Hepatocyte (in vitro differentiated cells): ENCODE results near the gene MFSD6L. TPM values are rescaled to one million over a fixed set of nuclear protein-coding genes. Genes with fewer than 3 reads are reported as not detected.

Experiments
- DNase-seq: peaks from one replicate; pipeline ENCODE4 v3.0.0-alpha.2; 2016; ENCODE audit warnings: low spot score
- H2AFZ ChIP-seq: fragments of 200-600 bp; sonication (generic); 2 replicates; pipeline ENCODE4 v1.6.0; 2016; ENCODE audit warnings: antibody characterized with exemption, mild to moderate bottlenecking
- H3K27ac ChIP-seq: fragments of 200-600 bp; sonication (generic); 2 replicates; pipeline ENCODE4 v1.5.1; 2016; ENCODE audit warnings: mild to moderate bottlenecking
- H3K27me3 ChIP-seq: fragments of 200-600 bp; sonication (generic); 2 replicates; pipeline ENCODE4 v1.6.1; 2016
- H3K36me3 ChIP-seq: fragments of 200-600 bp; sonication (generic); replicated peaks from 2 replicates; pipeline ENCODE4 v1.5.1; 2016; ENCODE audit warnings: low read depth; ENCODE audit not compliant: insufficient read depth
- H3K4me1 ChIP-seq: fragments of 200-600 bp; sonication (generic); 2 replicates; pipeline ENCODE4 v1.5.1; 2016; ENCODE audit warnings: mild to moderate bottlenecking, moderate library complexity; ENCODE audit not compliant: insufficient read depth
- H3K4me2 ChIP-seq: fragments of 200-600 bp; sonication (generic); 2 replicates; pipeline ENCODE4 v1.6.0; 2016
- H3K4me3 ChIP-seq: fragments of 200-600 bp; sonication (generic); 2 replicates; pipeline ENCODE4 v1.5.1; 2016; ENCODE audit warnings: mild to moderate bottlenecking
- H3K79me2 ChIP-seq: fragments of 200-600 bp; sonication (generic); 2 replicates; pipeline ENCODE4 v1.6.0; 2017; ENCODE audit warnings: mild to moderate bottlenecking
- H3K9me2 ChIP-seq: fragments of 200-600 bp; sonication (generic); replicated peaks from 2 replicates; pipeline ENCODE4 v1.6.0; 2017; ENCODE audit warnings: mild to moderate bottlenecking; ENCODE audit not compliant: insufficient read depth
- H3K9me3 ChIP-seq: fragments of 200-600 bp; sonication (generic); 2 replicates; pipeline ENCODE4 v1.5.1; 2016; ENCODE audit warnings: low read depth, mild to moderate bottlenecking
- H4K20me1 ChIP-seq: fragments of 200-600 bp; sonication (generic); 2 replicates; pipeline ENCODE4 v1.6.0; 2016; ENCODE audit warnings: mild to moderate bottlenecking; ENCODE audit not compliant: insufficient read depth, poor library complexity, severe bottlenecking
- EZH2 ChIP-seq: fragments of 200-600 bp; sonication (generic); IDR thresholded peaks from 2 replicates; pipeline ENCODE4 v1.6.1; 2016; ENCODE audit warnings: antibody characterized with exemption, mild to moderate bottlenecking, borderline replicate concordance
- EZH2phosphoT487 ChIP-seq: fragments of 200-600 bp; sonication (generic); IDR thresholded peaks from one replicate; pipeline ENCODE4 v1.6.1; 2018; ENCODE audit warnings: antibody characterized with exemption, mild to moderate bottlenecking, low read depth, moderate library complexity; ENCODE audit not compliant: unreplicated experiment, severe bottlenecking
- WGBS: methylation state at CpG from one replicate; pipeline ENCODE4 v1.1.6; 2016; ENCODE audit warnings: low lambda C conversion rate; ENCODE audit errors: missing lambda C conversion rate; 5-methylcytosine and 5-hydroxymethylcytosine counted together
- polyA plus RNA-seq: library from polyadenylated mRNA; unstranded; fragments of >200 nt; fragmentation: Nextera tagmentation; extraction: Ambion mirVana; gene quantifications from 2 replicates; pipeline ENCODE4 v1.2.1, GENCODE V29; 2016
- total RNA-seq: library from RNA; depleted of rRNA; stranded (reverse); fragments of >200 nt; gene quantifications from 2 replicates; pipeline ENCODE4 v1.2.3, GENCODE V29; 2014
- TF ChIP-seq, protein P1 (sequence below): fragments of 200-600 bp; sonication (generic); IDR thresholded peaks from 2 replicates; pipeline ENCODE4 v1.5.1; 2016; ENCODE audit warnings: antibody characterized with exemption, mild to moderate bottlenecking; ENCODE audit not compliant: poor library complexity

MFSD6L gene
- total and polyA plus RNA-seq, 2 experiments from 2014 or later, result 0.34 to 2.2 TPM

DNA sequence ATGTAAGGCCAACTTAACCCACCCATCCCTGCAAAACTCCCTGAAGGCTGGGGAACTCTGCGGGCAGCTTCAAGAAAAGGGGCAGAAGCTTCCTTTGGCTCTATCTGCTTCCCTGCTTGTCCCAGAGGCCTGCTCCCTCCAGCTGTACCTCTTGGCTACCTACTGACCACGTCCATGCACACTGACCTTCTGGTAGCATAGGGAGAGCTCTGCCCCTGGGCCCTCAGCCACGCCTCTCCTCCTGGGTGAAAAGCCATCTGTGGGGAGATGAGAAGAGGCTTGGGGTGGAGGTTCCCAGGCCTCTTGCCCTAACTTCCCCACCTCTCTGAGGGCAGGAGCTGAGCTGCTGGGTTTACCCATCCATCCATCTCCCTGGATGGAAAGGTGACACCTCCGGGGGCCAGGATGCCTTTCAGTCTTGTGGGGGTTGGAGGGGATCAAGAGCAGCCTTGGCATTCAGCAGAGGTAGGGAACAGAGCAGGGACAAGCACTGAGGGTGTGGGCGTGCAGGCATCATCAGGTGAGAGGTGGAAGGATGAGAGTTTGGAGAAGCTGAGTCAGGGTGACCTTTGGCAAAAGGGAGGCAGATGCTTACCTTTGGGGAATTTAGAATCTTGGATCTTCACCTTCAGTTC lies 23.4 kb upstream of the MFSD6L start:
- no peak for DNase-seq
- Histone ChIP-seq H3K9me3 (no peaks in the 10 kb centered on the region), H3K4me2 (no peak overlapping the region), H3K79me2 (no peaks in the 10 kb centered on the region), H3K4me1 (no peaks in the 10 kb centered on the region), H3K4me3 (no peak overlapping the region), H3K27ac (no peak overlapping the region), H3K9me2 (no peaks in the 10 kb centered on the region), H3K27me3 (no peaks in the 10 kb centered on the region), H3K36me3 (no peaks in the 10 kb centered on the region), H4K20me1 (no peaks in the 10 kb centered on the region), H2AFZ (no peak overlapping the region)
- TF ChIP-seq, protein P1, sequence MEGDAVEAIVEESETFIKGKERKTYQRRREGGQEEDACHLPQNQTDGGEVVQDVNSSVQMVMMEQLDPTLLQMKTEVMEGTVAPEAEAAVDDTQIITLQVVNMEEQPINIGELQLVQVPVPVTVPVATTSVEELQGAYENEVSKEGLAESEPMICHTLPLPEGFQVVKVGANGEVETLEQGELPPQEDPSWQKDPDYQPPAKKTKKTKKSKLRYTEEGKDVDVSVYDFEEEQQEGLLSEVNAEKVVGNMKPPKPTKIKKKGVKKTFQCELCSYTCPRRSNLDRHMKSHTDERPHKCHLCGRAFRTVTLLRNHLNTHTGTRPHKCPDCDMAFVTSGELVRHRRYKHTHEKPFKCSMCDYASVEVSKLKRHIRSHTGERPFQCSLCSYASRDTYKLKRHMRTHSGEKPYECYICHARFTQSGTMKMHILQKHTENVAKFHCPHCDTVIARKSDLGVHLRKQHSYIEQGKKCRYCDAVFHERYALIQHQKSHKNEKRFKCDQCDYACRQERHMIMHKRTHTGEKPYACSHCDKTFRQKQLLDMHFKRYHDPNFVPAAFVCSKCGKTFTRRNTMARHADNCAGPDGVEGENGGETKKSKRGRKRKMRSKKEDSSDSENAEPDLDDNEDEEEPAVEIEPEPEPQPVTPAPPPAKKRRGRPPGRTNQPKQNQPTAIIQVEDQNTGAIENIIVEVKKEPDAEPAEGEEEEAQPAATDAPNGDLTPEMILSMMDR, result no peak
- TF ChIP-seq EZH2 (no peak), EZH2phosphoT487 (no peak)
- WGBS, result 81% methylated on average over 5 of the region's 5 CpGs

DNA sequence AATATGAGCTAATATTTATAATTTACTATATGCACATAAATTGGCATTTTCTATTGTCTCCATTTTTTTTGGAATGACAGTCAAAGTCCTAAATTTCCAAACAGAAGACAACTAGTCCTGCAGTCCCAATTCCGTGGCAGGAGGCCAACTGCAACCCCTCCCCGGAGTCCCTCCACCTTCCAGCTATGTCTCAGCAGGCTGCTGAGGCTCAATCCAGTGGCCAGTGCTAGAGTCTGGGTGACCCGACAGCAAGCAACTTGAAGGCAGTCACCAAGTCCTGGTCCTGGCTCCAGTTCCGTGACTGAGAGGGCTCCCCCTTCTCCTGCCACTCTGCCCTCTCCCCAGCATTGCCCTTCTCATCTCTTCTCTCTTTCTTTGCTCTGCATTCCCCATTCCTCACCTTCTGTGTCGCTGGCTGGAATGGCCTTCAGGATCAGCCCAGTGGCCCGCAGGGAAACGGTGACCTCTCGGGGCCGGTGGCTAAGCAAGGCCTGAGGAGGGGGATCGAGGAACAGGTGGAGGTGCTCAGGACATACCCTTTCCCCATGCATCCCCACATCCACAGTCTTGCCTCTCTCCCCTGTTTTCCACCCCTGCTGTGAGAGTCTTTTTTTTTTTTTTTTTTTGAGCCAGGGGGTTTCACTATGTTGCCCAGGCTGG lies 22.4 kb upstream of the MFSD6L start:
- WGBS, result 88% methylated on average over 10 of the region's 10 CpGs
- Histone ChIP-seq H4K20me1 (no peaks in the 10 kb centered on the region), H3K27me3 (peaks cover 2% of the 10 kb centered on the region), H3K4me1 (no peaks in the 10 kb centered on the region), H3K4me3 (no peak overlapping the region), H3K27ac (no peak overlapping the region), H2AFZ (no peak overlapping the region), H3K9me2 (no peaks in the 10 kb centered on the region), H3K79me2 (no peaks in the 10 kb centered on the region), H3K36me3 (no peaks in the 10 kb centered on the region), H3K4me2 (no peak overlapping the region), H3K9me3 (no peaks in the 10 kb centered on the region)
- DNase-seq, result no peak
- TF ChIP-seq, protein P1, result no peak
- TF ChIP-seq EZH2 (no peak), EZH2phosphoT487 (no peak)

DNA sequence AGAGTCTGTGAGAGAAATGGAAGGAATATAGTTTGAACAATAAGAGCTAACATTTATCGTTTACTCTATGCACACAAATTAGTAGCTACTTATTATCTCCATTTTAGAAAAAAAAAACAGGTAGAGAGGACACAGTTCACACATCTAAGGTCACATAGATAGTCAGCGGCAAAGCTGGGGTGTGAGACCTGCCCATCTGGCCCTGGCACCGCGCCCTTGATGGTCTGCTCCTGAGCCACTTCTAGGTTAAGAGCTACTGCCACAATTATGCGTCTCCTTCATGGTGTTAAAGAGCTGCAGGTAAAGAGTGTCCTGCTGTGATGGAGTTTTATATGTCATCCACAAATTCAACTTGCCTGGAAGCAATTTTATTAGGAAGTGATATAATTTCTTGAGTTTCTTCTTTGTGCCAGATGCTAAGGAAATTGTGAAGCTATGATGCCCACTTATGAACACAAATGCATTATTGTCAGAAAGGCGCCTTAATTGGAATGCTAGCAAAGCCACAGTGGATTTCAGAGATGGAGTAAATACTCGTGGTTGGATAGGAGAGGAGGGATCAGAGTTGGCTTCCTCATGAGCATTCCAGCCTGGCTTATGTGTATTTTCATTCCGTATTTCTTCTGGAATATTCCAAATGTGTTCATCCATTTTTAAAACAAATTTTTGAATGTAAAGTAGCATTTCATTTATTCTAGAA lies 21.3 kb upstream of the MFSD6L start:
- 82% methylated on average over 8 of the region's 8 CpGs for WGBS
- no peaks in the 10 kb centered on the region for H3K4me1 ChIP-seq
- no peak overlapping the region for H3K4me3 ChIP-seq
- H3K27ac ChIP-seq, result no peak overlapping the region
- no peak overlapping the region for H2AFZ ChIP-seq
- no peaks in the 10 kb centered on the region for H4K20me1 ChIP-seq
- H3K9me3 ChIP-seq, result no peaks in the 10 kb centered on the region
- no peak overlapping the region for H3K4me2 ChIP-seq
- H3K36me3 ChIP-seq, result no peaks in the 10 kb centered on the region
- no peak for DNase-seq
- H3K79me2 ChIP-seq, result no peaks in the 10 kb centered on the region
- TF ChIP-seq EZH2 (no peak), EZH2phosphoT487 (no peak)
- TF ChIP-seq, protein P1, result no peak
- peaks cover 13% of the 10 kb centered on the region for H3K27me3 ChIP-seq
- no peaks in the 10 kb centered on the region for H3K9me2 ChIP-seq
